Osteoblast (primary cell): ENCODE results near the gene FBXO36. TPM values are rescaled to one million over a fixed set of nuclear protein-coding genes. Genes with fewer than 3 reads are reported as not detected.

Experiments
- DNase-seq: peaks from one replicate; pipeline ENCODE4 v3.0.0; 2011; ENCODE audit warnings: low spot score, mixed read lengths; ENCODE audit not compliant: insufficient read length; ENCODE audit errors: missing footprints
- H2AFZ ChIP-seq: 2 replicates; pipeline ENCODE4 v1.6.0; 2011; ENCODE audit warnings: mild to moderate bottlenecking, low read length
- H3K27ac ChIP-seq: 2 replicates; pipeline ENCODE4 v1.5.1; 2011; ENCODE audit warnings: mild to moderate bottlenecking, low read depth, low read length, moderate library complexity
- H3K27me3 ChIP-seq: 2 replicates; pipeline ENCODE4 v1.6.0; 2012; ENCODE audit warnings: mild to moderate bottlenecking, control low read depth, inconsistent platforms, low read length, moderate library complexity; ENCODE audit not compliant: insufficient read depth
- H3K36me3 ChIP-seq: 2 replicates; pipeline ENCODE4 v1.5.1; 2011; ENCODE audit warnings: mild to moderate bottlenecking, low read length, control low read depth, moderate library complexity; ENCODE audit not compliant: insufficient read depth
- H3K4me1 ChIP-seq: 2 replicates; pipeline ENCODE4 v1.5.1; 2011; ENCODE audit warnings: mild to moderate bottlenecking, low read length, control low read depth, moderate library complexity; ENCODE audit not compliant: insufficient read depth
- H3K4me2 ChIP-seq: 2 replicates; pipeline ENCODE4 v1.6.0; 2011; ENCODE audit warnings: mild to moderate bottlenecking, low read length; ENCODE audit not compliant: insufficient read depth
- H3K4me3 ChIP-seq: fragments of 200-600 bp; sonication (generic); 3 replicates; pipeline ENCODE4 v1.5.1; 2012; ENCODE audit warnings: mild to moderate bottlenecking, low read length, inconsistent platforms; ENCODE audit not compliant: insufficient read depth
- H3K79me2 ChIP-seq: 2 replicates; pipeline ENCODE4 v1.6.0; 2012; ENCODE audit warnings: mild to moderate bottlenecking, low read length, control low read depth, inconsistent platforms; ENCODE audit not compliant: insufficient read depth
- H3K9me3 ChIP-seq: 2 replicates; pipeline ENCODE4 v1.5.1; 2011; ENCODE audit warnings: low read depth, low read length, control low read depth
- H4K20me1 ChIP-seq: 2 replicates; pipeline ENCODE4 v1.6.0; 2012; ENCODE audit warnings: mild to moderate bottlenecking, low read length, control low read depth; ENCODE audit not compliant: insufficient read depth
- CTCF ChIP-seq: IDR thresholded peaks from 2 replicates; pipeline ENCODE4 v1.5.1; 2011; ENCODE audit warnings: mild to moderate bottlenecking, low read depth, low read length, moderate library complexity; ENCODE audit errors: extremely low read depth
- total RNA-seq: library from RNA; depleted of rRNA; stranded (reverse); fragments of >200 nt; gene quantifications from 2 replicates; pipeline ENCODE4 v1.2.3, GENCODE V29; 2012

Gene FBXO36
- total RNA-seq, 1 donor = 6.9 TPM

GRCh38 chr2:230000118-230000841, 78.0 kb downstream of the FBXO36 start:
- H3K4me2 ChIP-seq = no peak overlapping the region

GRCh38 chr2:230007931-230008707, 85.8 kb downstream of the FBXO36 start:
- TF ChIP-seq CTCF = peak; percentile 88
- H3K9me3 ChIP-seq = no peaks in the 10 kb centered on the region
- H2AFZ ChIP-seq = no peak overlapping the region
- peak; percentile 82 for DNase-seq
- no peak overlapping the region for H3K4me3 ChIP-seq
- H3K4me1 ChIP-seq = no peaks in the 10 kb centered on the region
- no peaks in the 10 kb centered on the region for H3K79me2 ChIP-seq
- H3K27me3 ChIP-seq = no peaks in the 10 kb centered on the region
- no peaks in the 10 kb centered on the region for H3K36me3 ChIP-seq
- no peak overlapping the region for H3K27ac ChIP-seq
- no peaks in the 10 kb centered on the region for H4K20me1 ChIP-seq
- H3K4me2 ChIP-seq = peak overlapping the region; percentile 52

More at GRCh38 chr2:230000118-230000841, 78.0 kb downstream of the FBXO36 start:
- no peak overlapping the region for H3K4me3 ChIP-seq
- no peak for DNase-seq
- TF ChIP-seq CTCF = no peak
- H3K9me3 ChIP-seq = no peaks in the 10 kb centered on the region
- H3K36me3 ChIP-seq = no peaks in the 10 kb centered on the region
- no peaks in the 10 kb centered on the region for H3K4me1 ChIP-seq
- H3K27me3 ChIP-seq = no peaks in the 10 kb centered on the region
- H3K27ac ChIP-seq = no peak overlapping the region
- no peak overlapping the region for H2AFZ ChIP-seq
- H3K79me2 ChIP-seq = no peaks in the 10 kb centered on the region
- H4K20me1 ChIP-seq = no peaks in the 10 kb centered on the region

DNA sequence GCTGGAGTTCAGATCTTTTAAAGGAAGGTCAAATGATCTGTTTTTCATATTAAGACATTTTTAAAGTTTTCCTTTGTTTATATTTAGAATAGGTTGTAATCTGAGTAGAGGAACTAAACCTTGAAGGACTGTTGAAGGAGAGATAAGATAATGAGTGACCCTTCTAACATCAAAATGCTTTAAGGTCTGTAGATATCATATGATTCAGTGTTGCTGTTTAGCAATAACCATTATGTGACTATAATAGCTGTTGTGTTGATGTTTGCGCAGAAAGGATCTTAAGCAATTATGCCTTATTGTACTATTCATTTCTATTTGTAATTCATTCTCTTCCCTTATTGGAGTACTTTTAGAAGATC, 86.4 kb downstream of the FBXO36 start:
- H3K4me2 ChIP-seq = peak overlapping the region; percentile 52
- H4K20me1 ChIP-seq = no peaks in the 10 kb centered on the region
- no peak overlapping the region for H3K4me3 ChIP-seq
- no peaks in the 10 kb centered on the region for H3K36me3 ChIP-seq
- no peak for TF ChIP-seq CTCF
- no peak overlapping the region for H3K27ac ChIP-seq
- H3K27me3 ChIP-seq = no peaks in the 10 kb centered on the region
- no peak overlapping the region for H2AFZ ChIP-seq
- no peaks in the 10 kb centered on the region for H3K4me1 ChIP-seq
- H3K9me3 ChIP-seq = no peaks in the 10 kb centered on the region
- no peak for DNase-seq
- no peaks in the 10 kb centered on the region for H3K79me2 ChIP-seq

GRCh38 chr2:230010501-230010900, 88.2 kb downstream of the FBXO36 start:
- TF ChIP-seq CTCF = no peak
- H4K20me1 ChIP-seq = no peaks in the 10 kb centered on the region
- H3K4me2 ChIP-seq = no peak overlapping the region
- no peak overlapping the region for H3K27ac ChIP-seq
- H3K27me3 ChIP-seq = no peaks in the 10 kb centered on the region
- H2AFZ ChIP-seq = no peak overlapping the region
- no peak overlapping the region for H3K4me3 ChIP-seq
- H3K9me3 ChIP-seq = no peaks in the 10 kb centered on the region
- no peaks in the 10 kb centered on the region for H3K36me3 ChIP-seq
- H3K4me1 ChIP-seq = no peaks in the 10 kb centered on the region
- H3K79me2 ChIP-seq = no peaks in the 10 kb centered on the region
- DNase-seq = no peak
